Suprapubic skin (tissue), 4 donors: Measurements from ENCODE around the gene TOMM40L. TPM values are rescaled to one million over a fixed set of nuclear protein-coding genes. Genes with fewer than 3 reads are reported as not detected.

Source experiments
- DNase-seq, 2 donors: peaks; one replicate each; pipeline ENCODE4 v3.0.0-alpha.2; 2019; ENCODE audit warnings: low spot score in 2 of 2
- H3K27ac ChIP-seq: fragments of 200-600 bp; sonication (generic); one replicate; pipeline ENCODE4 v1.5.1; 2019
- H3K27me3 ChIP-seq: fragments of 200-600 bp; sonication (generic); one replicate; pipeline ENCODE4 v1.5.1; 2019
- H3K36me3 ChIP-seq: fragments of 200-600 bp; sonication (generic); one replicate; pipeline ENCODE4 v1.5.1; 2019
- H3K4me1 ChIP-seq: fragments of 200-600 bp; sonication (generic); one replicate; pipeline ENCODE4 v1.5.1; 2019
- H3K4me3 ChIP-seq: fragments of 200-600 bp; sonication (generic); one replicate; pipeline ENCODE4 v1.5.1; 2019; ENCODE audit warnings: mild to moderate bottlenecking
- H3K9me3 ChIP-seq: fragments of 200-600 bp; sonication (generic); one replicate; pipeline ENCODE4 v1.5.1; 2019
- EP300 ChIP-seq: sonication (generic); formaldehyde crosslinking; IDR thresholded peaks from one replicate; pipeline ENCODE4 v1.6.1; 2017; ENCODE audit warnings: antibody characterized with exemption
- POLR2A ChIP-seq, 2 donors: fragments of 450-650 bp; IDR thresholded peaks; one replicate each; pipeline ENCODE4 v1.6.1; 2017; ENCODE audit warnings: antibody characterized with exemption in 2 of 2, mild to moderate bottlenecking in 2 of 2, moderate library complexity in 2 of 2
- POLR2AphosphoS5 ChIP-seq, 3 donors: sonication (generic); formaldehyde crosslinking; IDR thresholded peaks; one replicate each; pipeline ENCODE4 v1.6.1; 2017; ENCODE audit warnings: antibody characterized with exemption in 3 of 3
- WGBS: methylation state at CpG from one replicate; pipeline ENCODE4 v1.1.5; 2018; 5-methylcytosine and 5-hydroxymethylcytosine counted together
- total RNA-seq, 4 donors: library from RNA; depleted of rRNA; stranded (reverse); fragments of >200 nt; gene quantifications; one replicate each; pipeline ENCODE4 v1.1.0, GENCODE V29; 2016
- TF ChIP-seq, protein P1 (sequence below), 2 donors: fragments of 200-600 bp in 1 of 2; fragments of 450-650 bp in 1 of 2; sonication (generic) in 1 of 2; IDR thresholded peaks; one replicate each; pipeline ENCODE4 v1.5.1; 2016 to 2019; ENCODE audit warnings: antibody characterized with exemption in 2 of 2, mild to moderate bottlenecking in 1 of 2, moderate library complexity in 1 of 2

Gene TOMM40L
- total RNA-seq, 4 donors from 2014 or later = 6.7 to 21.0 (median 8.7) TPM

DNA sequence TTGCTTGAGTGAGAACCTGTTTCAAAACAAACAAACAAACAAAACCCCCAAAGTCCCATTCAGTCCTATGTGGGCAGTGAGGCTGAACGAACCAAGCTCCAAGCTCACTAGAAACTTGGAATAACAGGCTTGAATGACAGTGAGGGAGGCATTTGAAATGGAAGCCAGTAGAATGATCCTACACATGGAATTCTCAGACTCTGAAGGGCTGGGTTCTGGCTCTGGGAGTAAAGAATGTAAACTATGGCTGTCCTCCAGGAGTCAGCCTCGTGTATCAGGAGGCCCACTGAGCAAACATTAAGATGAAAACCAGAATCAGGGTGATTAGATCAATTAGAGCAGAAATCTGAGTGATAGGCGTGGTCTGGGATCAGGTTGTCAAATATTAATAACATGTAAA, 47.5 kb downstream of the TOMM40L start:
- Histone ChIP-seq H3K27ac (no peak overlapping the region), H3K27me3 (peaks cover 5% of the 10 kb centered on the region), H3K4me3 (no peak overlapping the region), H3K4me1 (no peaks in the 10 kb centered on the region), H3K36me3 (no peaks in the 10 kb centered on the region), H3K9me3 (no peaks in the 10 kb centered on the region)
- TF ChIP-seq POLR2A (IDR thresholded peaks at IDR 0.05) = no peak
- no peak for TF ChIP-seq POLR2AphosphoS5 (IDR thresholded peaks at IDR 0.05)
- no peak for TF ChIP-seq EP300
- TF ChIP-seq, protein P1, sequence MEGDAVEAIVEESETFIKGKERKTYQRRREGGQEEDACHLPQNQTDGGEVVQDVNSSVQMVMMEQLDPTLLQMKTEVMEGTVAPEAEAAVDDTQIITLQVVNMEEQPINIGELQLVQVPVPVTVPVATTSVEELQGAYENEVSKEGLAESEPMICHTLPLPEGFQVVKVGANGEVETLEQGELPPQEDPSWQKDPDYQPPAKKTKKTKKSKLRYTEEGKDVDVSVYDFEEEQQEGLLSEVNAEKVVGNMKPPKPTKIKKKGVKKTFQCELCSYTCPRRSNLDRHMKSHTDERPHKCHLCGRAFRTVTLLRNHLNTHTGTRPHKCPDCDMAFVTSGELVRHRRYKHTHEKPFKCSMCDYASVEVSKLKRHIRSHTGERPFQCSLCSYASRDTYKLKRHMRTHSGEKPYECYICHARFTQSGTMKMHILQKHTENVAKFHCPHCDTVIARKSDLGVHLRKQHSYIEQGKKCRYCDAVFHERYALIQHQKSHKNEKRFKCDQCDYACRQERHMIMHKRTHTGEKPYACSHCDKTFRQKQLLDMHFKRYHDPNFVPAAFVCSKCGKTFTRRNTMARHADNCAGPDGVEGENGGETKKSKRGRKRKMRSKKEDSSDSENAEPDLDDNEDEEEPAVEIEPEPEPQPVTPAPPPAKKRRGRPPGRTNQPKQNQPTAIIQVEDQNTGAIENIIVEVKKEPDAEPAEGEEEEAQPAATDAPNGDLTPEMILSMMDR (IDR thresholded peaks at IDR 0.05) = no peak
- DNase-seq = no peak
- 53% methylated on average over 3 of the region's 3 CpGs for WGBS

DNA sequence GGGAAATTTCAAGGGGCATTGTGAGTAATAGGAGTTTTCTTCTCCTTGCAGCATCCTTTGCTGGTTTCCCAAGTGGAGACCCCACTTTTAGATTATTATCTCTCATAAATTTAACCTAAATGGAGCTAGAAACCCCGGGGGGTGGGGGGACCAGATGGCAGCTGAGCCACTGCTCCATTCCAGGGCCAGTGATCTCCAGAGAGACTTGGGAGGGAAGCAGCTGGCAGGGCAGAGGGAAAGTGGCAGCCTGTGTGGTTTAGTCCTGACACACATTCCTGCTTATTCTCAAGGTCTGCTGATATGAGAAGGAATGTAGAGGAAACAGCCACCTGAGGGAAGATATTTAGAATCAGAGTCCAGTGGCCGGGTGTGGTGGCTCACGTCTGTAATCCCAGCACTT, 49.0 kb downstream of the TOMM40L start:
- no peak for DNase-seq
- H3K9me3 ChIP-seq = no peaks in the 10 kb centered on the region
- peaks cover 5% of the 10 kb centered on the region for H3K27me3 ChIP-seq
- H3K36me3 ChIP-seq = no peaks in the 10 kb centered on the region
- H3K27ac ChIP-seq = no peak overlapping the region
- H3K4me3 ChIP-seq = no peak overlapping the region
- TF ChIP-seq, protein P1 (IDR thresholded peaks at IDR 0.05) = no peak
- TF ChIP-seq EP300 (no peak), POLR2AphosphoS5 (IDR thresholded peaks at IDR 0.05) (no peak), POLR2A (IDR thresholded peaks at IDR 0.05) (no peak)
- WGBS = 55% methylated on average over 3 of the region's 3 CpGs
- no peaks in the 10 kb centered on the region for H3K4me1 ChIP-seq

Other genes starting within 250 kb of the TOMM40L start
- gene F11R, start 204.9 kb upstream of the TOMM40L start, total RNA-seq = 100 to 1,000 TPM; 101 to 112 (median 107) TPM
- 100 to 1,000 TPM in 2 of 4 donors, 10 to 100 TPM in 2; 70.0 to 123 (median 98.8) TPM for gene TSTD1, start 187.1 kb upstream of the TOMM40L start, total RNA-seq
- gene USF1, start 180.1 kb upstream of the TOMM40L start, total RNA-seq = 10 to 100 TPM; 33.9 to 88.7 (median 43.7) TPM
- 10 to 100 TPM; 12.3 to 46.2 (median 14.5) TPM for gene ARHGAP30, start 156.2 kb upstream of the TOMM40L start, total RNA-seq
- gene NECTIN4, start 136.5 kb upstream of the TOMM40L start, total RNA-seq = 100 to 1,000 TPM; 126 to 188 (median 164) TPM
- 1 to 10 TPM in 3 of 4 donors, not detected in 1; 1.3 to 4.0 (median 1.4) TPM for gene KLHDC9, start 127.7 kb upstream of the TOMM40L start, total RNA-seq
- gene PFDN2, start 108.0 kb upstream of the TOMM40L start, total RNA-seq = 10 to 100 TPM; 21.3 to 33.9 (median 27.1) TPM
- 10 to 100 TPM; 28.3 to 58.2 (median 39.6) TPM for gene NIT1, start 108.0 kb upstream of the TOMM40L start, total RNA-seq
- 10 to 100 TPM; 24.4 to 47.0 (median 36.6) TPM for gene DEDD, start 93.4 kb upstream of the TOMM40L start, total RNA-seq
- 10 to 100 TPM; 44.2 to 98.8 (median 80.2) TPM for gene UFC1, start 72.1 kb upstream of the TOMM40L start, total RNA-seq
- 10 to 100 TPM; 18.7 to 37.0 (median 28.8) TPM for gene USP21, start 66.6 kb upstream of the TOMM40L start, total RNA-seq
- 10 to 100 TPM; 22.2 to 75.2 (median 37.2) TPM for gene PPOX, start 59.6 kb upstream of the TOMM40L start, total RNA-seq
- gene B4GALT3, start 48.6 kb upstream of the TOMM40L start, total RNA-seq = 10 to 100 TPM; 26.9 to 36.6 (median 30.0) TPM
- gene ADAMTS4, start 27.0 kb upstream of the TOMM40L start, total RNA-seq = 1 to 10 TPM in 3 of 4 donors, under 1 TPM in 1; 0.93 to 9.9 (median 6.3) TPM
- 100 to 1,000 TPM in 3 of 4 donors, 10 to 100 TPM in 1; 99.1 to 132 (median 112) TPM for gene NDUFS2, start 23.7 kb upstream of the TOMM40L start, total RNA-seq
- 10 to 100 TPM in 1 of 4 donors, 1 to 10 TPM in 2, not detected in 1; 2.3 to 12.6 (median 4.6) TPM for gene FCER1G, start 10.8 kb upstream of the TOMM40L start, total RNA-seq
- gene APOA2, start 2.4 kb upstream of the TOMM40L start, total RNA-seq = 10 to 100 TPM in 1 of 4 donors, not detected in 3; 29.6 TPM
- gene NR1I3, start 12.1 kb downstream of the TOMM40L start, total RNA-seq = 1 to 10 TPM in 1 of 4 donors, not detected in 3; 1.2 TPM
- gene PCP4L1, start 32.7 kb downstream of the TOMM40L start, total RNA-seq = 10 to 100 TPM in 1 of 4 donors, 1 to 10 TPM in 3; 2.7 to 10.1 (median 3.7) TPM
- gene MPZ, start 83.9 kb downstream of the TOMM40L start, total RNA-seq = 1 to 10 TPM; 2.0 to 3.9 (median 2.7) TPM
- gene SDHC, start 88.3 kb downstream of the TOMM40L start, total RNA-seq = 10 to 100 TPM; 45.0 to 84.6 (median 60.7) TPM
- not detected for gene CFAP126, start 141.8 kb downstream of the TOMM40L start, total RNA-seq